ENCODE data around the gene OVOL2. TPM values are rescaled to one million over a fixed set of nuclear protein-coding genes. Genes with fewer than 3 reads are reported as not detected.

Gene OVOL2
- total and polyA plus RNA-seq, 4 experiments from 2014 or later, result not detected

DNA sequence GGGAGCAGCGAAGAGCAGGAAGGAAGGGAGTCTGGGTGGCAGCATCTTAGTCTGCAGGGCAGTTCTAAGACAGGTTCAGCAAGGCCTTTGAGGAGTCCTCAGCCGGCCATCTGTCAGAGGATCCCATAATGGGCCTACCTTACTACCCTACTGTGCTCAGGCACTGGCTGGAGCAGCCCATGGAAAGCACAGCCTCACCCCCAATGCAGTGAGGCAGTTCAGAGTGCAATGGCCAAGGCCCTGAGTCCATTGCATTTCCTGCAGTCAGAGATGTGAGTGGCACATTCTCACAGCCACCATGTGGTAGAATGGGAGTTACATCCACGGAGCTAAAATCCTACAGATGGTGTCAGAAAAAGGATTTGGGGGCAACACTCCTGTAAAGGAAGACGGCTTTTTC is 19.4 kb upstream of the OVOL2 start:
- Histone ChIP-seq H3K27ac (ENCODE audit: low read depth, low read length) (no peak overlapping the region), H3K4me3 (ENCODE audit: low read length in 2 of 2) (no peak overlapping the region), H3K36me3 (ENCODE audit: insufficient read depth, low read length) (no peaks in the 10 kb centered on the region), H3K9me3 (ENCODE audit: control insufficient read depth in 1 of 2, low read length in 2 of 2) (no peaks in the 10 kb centered on the region), H3K4me1 (ENCODE audit: insufficient read depth, low read length) (no peaks in the 10 kb centered on the region), H3K27me3 (ENCODE audit: insufficient read depth, low read length) (no peaks in the 10 kb centered on the region)
- CTCF ChIA-PET (ENCODE audit: partially characterized antibody), result interaction anchor here (1.0 kb wide), 1 partner anchor 9 kb away, joined by 3 read pairs; no protein-coding TSS in a partner anchor
- Mint-ChIP-seq H3K4me1 (no peaks in the 10 kb centered on the region), H3K36me3 (no peaks in the 10 kb centered on the region), H3K9me3 (peaks cover 0 to 5% (median 0%) of the 10 kb centered on the region in 8 donors), H3K27ac (no peak overlapping the region), H3K4me3 (no peak overlapping the region), H3K27me3 (peaks cover 10 to 20% of the 10 kb centered on the region in 2 donors)
- POLR2A ChIA-PET (ENCODE audit: partially characterized antibody), result no interaction called here
- intact Hi-C loops (cut with micrococcal nuclease), result no loop called here
- no peak for DNase-seq

DNA sequence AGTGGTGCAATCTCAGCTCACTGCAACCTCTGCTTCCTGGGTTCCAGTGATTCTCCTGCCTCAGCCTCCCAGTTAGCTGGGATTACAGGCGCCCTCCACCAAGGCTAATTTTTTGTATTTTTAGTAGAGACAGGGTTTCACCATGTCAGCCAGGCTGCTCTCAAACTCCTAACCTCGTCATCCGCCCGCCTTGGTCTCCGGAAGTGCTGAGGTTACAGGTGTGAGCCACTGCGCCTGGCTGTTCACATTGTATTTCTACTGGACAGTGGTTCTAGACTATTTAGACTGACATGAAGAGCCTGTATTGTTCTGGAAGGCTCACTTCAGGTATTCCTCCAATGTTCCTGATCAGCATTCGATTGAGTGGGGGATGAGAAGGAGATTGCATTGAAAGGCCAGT is 14.8 kb upstream of the OVOL2 start:
- Histone ChIP-seq H3K27ac (ENCODE audit: low read depth, low read length) (no peak overlapping the region), H3K9me3 (ENCODE audit: control insufficient read depth in 1 of 2, low read length in 2 of 2) (no peaks in the 10 kb centered on the region), H3K27me3 (ENCODE audit: insufficient read depth, low read length) (no peaks in the 10 kb centered on the region), H3K4me3 (ENCODE audit: low read length in 2 of 2) (no peak overlapping the region), H3K4me1 (ENCODE audit: insufficient read depth, low read length) (no peaks in the 10 kb centered on the region), H3K36me3 (ENCODE audit: insufficient read depth, low read length) (no peaks in the 10 kb centered on the region)
- H3K4me3 Mint-ChIP-seq, result no peak overlapping the region
- H3K9me3 Mint-ChIP-seq, result peaks cover 0 to 5% (median 0%) of the 10 kb centered on the region in 8 donors
- DNase-seq, result no peak
- no peaks in the 10 kb centered on the region for H3K36me3 Mint-ChIP-seq
- no peak overlapping the region for H3K27ac Mint-ChIP-seq
- intact Hi-C loops (cut with micrococcal nuclease), result no loop called here
- POLR2A ChIA-PET (ENCODE audit: partially characterized antibody), result no interaction called here
- peaks cover 10 to 25% of the 10 kb centered on the region in 2 donors for H3K27me3 Mint-ChIP-seq
- H3K4me1 Mint-ChIP-seq, result no peaks in the 10 kb centered on the region
- CTCF ChIA-PET (ENCODE audit: partially characterized antibody), result no interaction called here

DNA sequence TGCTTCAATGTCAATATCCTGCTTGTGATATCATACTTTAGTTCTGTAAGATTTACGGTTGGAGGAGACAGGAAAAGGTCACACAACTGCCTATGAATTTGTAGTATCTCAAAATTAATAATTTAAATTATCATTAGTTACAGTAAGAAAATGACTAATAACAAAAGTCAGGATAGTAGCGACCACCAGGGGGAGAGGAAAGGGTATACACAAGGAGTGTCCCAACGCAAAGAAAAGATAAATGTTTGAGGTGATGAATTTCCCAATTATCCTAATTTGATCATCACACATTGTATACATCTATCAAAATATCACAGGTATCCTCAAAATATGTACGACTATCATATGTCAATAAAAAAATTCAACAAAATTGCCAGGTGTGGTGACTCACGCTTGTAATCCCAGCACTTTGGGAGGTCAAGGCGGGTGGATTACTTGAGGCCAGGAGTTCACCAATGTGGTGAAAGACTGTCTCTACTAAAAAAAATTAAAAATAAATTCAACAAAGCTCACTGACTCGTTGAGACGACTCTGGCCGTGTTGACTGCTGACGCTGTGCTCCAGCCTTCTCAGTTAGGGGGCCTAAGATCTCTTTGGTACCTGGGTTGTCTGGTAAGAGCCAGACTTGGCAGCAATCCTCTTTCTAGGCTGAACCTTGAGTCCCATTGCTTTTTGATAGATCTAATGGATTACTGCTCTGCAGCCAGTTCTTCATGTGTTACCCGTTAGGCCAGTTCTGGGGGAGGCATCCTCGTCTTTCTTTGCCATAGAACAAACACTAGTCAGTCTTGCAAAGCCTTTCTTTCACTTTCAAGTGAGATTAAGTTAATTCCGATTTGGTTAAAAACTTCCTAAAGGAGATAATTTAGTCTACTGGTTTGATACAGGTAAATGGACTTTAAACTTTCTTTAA is 9.0 kb upstream of the OVOL2 start:
- ChIA-PET CTCF (ENCODE audit: partially characterized antibody) (no interaction called here), POLR2A (ENCODE audit: partially characterized antibody) (no interaction called here)
- DNase-seq, result no peak
- no peaks in the 10 kb centered on the region for H3K9me3 Mint-ChIP-seq
- H3K9me3 ChIP-seq (ENCODE audit: control insufficient read depth in 1 of 2, low read length in 2 of 2), result no peaks in the 10 kb centered on the region
- no peaks in the 10 kb centered on the region for H3K4me1 ChIP-seq (ENCODE audit: insufficient read depth, low read length)
- no peak overlapping the region for H3K4me3 Mint-ChIP-seq
- H3K27ac Mint-ChIP-seq, result no peak overlapping the region
- H3K27me3 ChIP-seq (ENCODE audit: insufficient read depth, low read length), result no peaks in the 10 kb centered on the region
- peaks cover 1 to 21% of the 10 kb centered on the region in 2 donors for H3K27me3 Mint-ChIP-seq
- H3K36me3 ChIP-seq (ENCODE audit: insufficient read depth, low read length), result no peaks in the 10 kb centered on the region
- H3K36me3 Mint-ChIP-seq, result no peaks in the 10 kb centered on the region
- no peak overlapping the region for H3K4me3 ChIP-seq (ENCODE audit: low read length in 2 of 2)
- H3K27ac ChIP-seq (ENCODE audit: low read depth, low read length), result no peak overlapping the region
- intact Hi-C loops (cut with micrococcal nuclease), result no loop called here
- no peaks in the 10 kb centered on the region for H3K4me1 Mint-ChIP-seq

DNA sequence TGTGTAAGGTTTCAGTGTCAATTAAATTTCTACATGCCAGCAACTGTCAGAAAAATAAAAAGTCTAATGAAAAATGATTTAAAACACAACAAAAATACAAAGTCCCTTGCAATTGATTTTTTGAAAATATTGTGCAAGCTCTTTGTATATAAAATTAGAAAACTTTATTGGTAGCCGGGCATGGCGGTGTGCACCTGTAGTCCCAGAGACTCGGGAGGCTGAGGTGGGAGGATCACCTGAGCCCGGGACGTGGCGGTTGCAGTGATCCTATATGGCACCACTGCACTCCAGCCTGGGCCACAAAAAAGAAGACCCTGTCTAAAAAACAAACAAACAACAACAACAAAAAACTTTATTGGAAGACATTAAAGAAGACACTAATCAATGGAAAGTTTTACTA is 6.0 kb upstream of the OVOL2 start:
- CTCF ChIA-PET (ENCODE audit: partially characterized antibody), result no interaction called here
- H3K9me3 ChIP-seq (ENCODE audit: control insufficient read depth in 1 of 2, low read length in 2 of 2), result no peaks in the 10 kb centered on the region

DNA sequence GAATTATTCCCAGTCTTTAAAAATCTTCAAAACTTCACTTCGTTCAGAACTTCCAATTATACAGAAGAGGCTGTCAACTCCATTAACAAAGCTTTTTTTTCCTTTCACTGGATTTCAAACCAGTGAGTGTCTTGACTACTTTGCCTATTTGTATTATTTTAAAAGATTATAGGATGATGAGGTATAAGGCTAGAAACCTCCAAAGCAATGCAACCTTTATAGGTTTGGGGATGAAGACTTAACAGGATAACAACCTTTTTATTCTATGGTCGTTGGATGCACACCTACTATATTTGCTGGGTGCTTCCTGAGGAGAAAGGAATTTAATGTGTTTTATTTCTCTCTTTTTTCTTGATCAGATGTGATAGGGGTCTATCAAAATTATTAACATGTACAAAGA is 1.9 kb upstream of the OVOL2 start:
- DNase-seq, result no peak
- no peaks in the 10 kb centered on the region for H3K36me3 ChIP-seq (ENCODE audit: insufficient read depth, low read length)
- Mint-ChIP-seq H3K27me3 (peaks cover 30 to 34% of the 10 kb centered on the region in 2 donors), H3K4me1 (peaks cover 2 to 11% (median 8%) of the 10 kb centered on the region in 4 donors), H3K9me3 (peaks cover 0 to 5% (median 1%) of the 10 kb centered on the region in 8 donors), H3K27ac (no peak overlapping the region), H3K4me3 (peak overlapping the region in 1 of 8 donors; percentile 39), H3K36me3 (no peaks in the 10 kb centered on the region)
- intact Hi-C loops (cut with micrococcal nuclease), result no loop called here
- H3K4me1 ChIP-seq (ENCODE audit: insufficient read depth, low read length), result no peaks in the 10 kb centered on the region
- ChIA-PET CTCF (ENCODE audit: partially characterized antibody) (no interaction called here), POLR2A (ENCODE audit: partially characterized antibody) (no interaction called here)
- peaks cover 26% of the 10 kb centered on the region for H3K27me3 ChIP-seq (ENCODE audit: insufficient read depth, low read length)
- no peak overlapping the region for H3K27ac ChIP-seq (ENCODE audit: low read depth, low read length)
- no peaks in the 10 kb centered on the region for H3K9me3 ChIP-seq (ENCODE audit: control insufficient read depth in 1 of 2, low read length in 2 of 2)
- no peak overlapping the region for H3K4me3 ChIP-seq (ENCODE audit: low read length in 2 of 2)

More for the DNA sequence above, 6.0 kb upstream of the OVOL2 start:
- DNase-seq, result no peak
- intact Hi-C loops (cut with micrococcal nuclease), result no loop called here
- POLR2A ChIA-PET (ENCODE audit: partially characterized antibody), result no interaction called here
- Histone ChIP-seq H3K4me1 (ENCODE audit: insufficient read depth, low read length) (no peaks in the 10 kb centered on the region), H3K36me3 (ENCODE audit: insufficient read depth, low read length) (no peaks in the 10 kb centered on the region), H3K4me3 (ENCODE audit: low read length in 2 of 2) (no peak overlapping the region), H3K27me3 (ENCODE audit: insufficient read depth, low read length) (peaks cover 10% of the 10 kb centered on the region), H3K27ac (ENCODE audit: low read depth, low read length) (no peak overlapping the region)
- Mint-ChIP-seq H3K9me3 (peaks cover 0 to 5% (median 1%) of the 10 kb centered on the region in 8 donors), H3K27ac (no peak overlapping the region), H3K4me3 (no peak overlapping the region), H3K36me3 (no peaks in the 10 kb centered on the region), H3K4me1 (peaks cover 0 to under 1% (median 0%) of the 10 kb centered on the region in 4 donors), H3K27me3 (peaks cover 15 to 28% of the 10 kb centered on the region in 2 donors)

DNA sequence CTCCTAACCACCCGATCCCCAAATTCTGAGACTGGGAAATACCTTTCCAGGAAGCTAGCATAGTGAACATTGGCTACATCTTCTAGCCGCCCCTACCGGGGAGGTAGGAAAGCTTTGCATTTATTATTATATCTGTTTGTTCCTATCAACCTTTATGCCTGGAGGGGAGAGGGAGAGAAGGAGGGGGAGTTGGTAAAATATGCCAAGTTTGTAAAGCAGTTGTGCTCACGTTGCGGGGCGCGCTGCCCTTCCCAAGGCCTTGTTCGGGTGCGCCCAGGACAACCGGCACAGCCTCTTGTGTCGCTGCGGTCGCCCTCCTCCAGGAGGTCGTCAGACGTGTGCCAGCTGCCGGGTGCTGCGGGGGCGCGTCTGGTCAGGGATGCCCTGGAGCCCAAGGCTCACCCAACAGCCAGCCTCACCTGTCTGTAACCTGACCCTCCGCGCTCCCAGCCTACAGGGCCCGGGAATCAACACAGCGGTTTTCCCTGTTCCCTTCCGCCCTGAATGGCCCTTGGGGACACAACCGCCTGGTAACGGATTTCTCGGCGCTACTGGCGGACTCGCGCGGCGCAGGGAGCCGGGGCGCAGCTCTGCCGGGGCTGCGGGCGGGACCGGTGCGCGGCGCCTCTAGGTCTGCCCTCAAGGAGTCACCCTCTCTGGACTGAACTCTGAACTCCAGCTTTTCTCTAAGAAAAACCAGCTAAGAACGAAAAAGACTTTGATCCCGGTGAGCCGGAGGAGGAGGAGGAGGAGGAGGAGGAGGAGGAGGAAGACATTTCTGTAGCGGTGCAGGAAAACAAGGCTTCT is 1.1 kb upstream of the OVOL2 start:
- no peak for DNase-seq
- peaks cover 26% of the 10 kb centered on the region for H3K27me3 ChIP-seq (ENCODE audit: insufficient read depth, low read length)
- Mint-ChIP-seq H3K4me3 (peak overlapping the region in 4 of 8 donors; percentile 15 to 91 (median 42)), H3K36me3 (no peaks in the 10 kb centered on the region), H3K4me1 (peaks cover 2 to 11% (median 8%) of the 10 kb centered on the region in 4 donors), H3K27ac (no peak overlapping the region), H3K27me3 (peaks cover 36 to 38% of the 10 kb centered on the region in 2 donors), H3K9me3 (peaks cover 0 to 5% (median 1%) of the 10 kb centered on the region in 8 donors)
- H3K27ac ChIP-seq (ENCODE audit: low read depth, low read length), result no peak overlapping the region
- H3K4me1 ChIP-seq (ENCODE audit: insufficient read depth, low read length), result no peaks in the 10 kb centered on the region
- ChIA-PET CTCF (ENCODE audit: partially characterized antibody) (no interaction called here), POLR2A (ENCODE audit: partially characterized antibody) (no interaction called here)
- H3K4me3 ChIP-seq (ENCODE audit: low read length in 2 of 2), result no peak overlapping the region
- no peaks in the 10 kb centered on the region for H3K9me3 ChIP-seq (ENCODE audit: control insufficient read depth in 1 of 2, low read length in 2 of 2)
- H3K36me3 ChIP-seq (ENCODE audit: insufficient read depth, low read length), result no peaks in the 10 kb centered on the region
- intact Hi-C loops (cut with micrococcal nuclease), result no loop called here

DNA sequence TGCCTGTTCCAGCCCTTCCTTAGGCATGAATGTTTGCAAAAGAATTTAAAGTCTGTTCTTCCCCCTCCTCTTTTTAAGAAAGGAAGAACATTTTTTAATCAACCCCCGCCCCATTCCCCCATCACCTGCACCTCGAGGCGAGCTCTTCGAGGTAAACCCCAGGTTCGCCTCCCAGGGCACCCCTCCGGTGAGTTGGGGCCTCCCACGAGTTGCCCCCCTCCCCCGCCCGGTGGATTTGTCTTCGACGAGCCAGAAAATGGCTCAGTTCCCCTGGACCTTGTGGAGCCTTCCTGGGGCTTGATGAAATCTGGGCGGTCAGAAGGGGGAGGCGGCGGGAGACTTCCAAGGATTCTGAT is 256 bp upstream of the OVOL2 start:
- Histone ChIP-seq H3K4me1 (ENCODE audit: insufficient read depth, low read length) (no peaks in the 10 kb centered on the region), H3K27me3 (ENCODE audit: insufficient read depth, low read length) (peaks cover 29% of the 10 kb centered on the region), H3K4me3 (ENCODE audit: low read length in 2 of 2) (no peak overlapping the region), H3K36me3 (ENCODE audit: insufficient read depth, low read length) (no peaks in the 10 kb centered on the region), H3K9me3 (ENCODE audit: control insufficient read depth in 1 of 2, low read length in 2 of 2) (no peaks in the 10 kb centered on the region), H3K27ac (ENCODE audit: low read depth, low read length) (no peak overlapping the region)
- ChIA-PET POLR2A (ENCODE audit: partially characterized antibody) (no interaction called here), CTCF (ENCODE audit: partially characterized antibody) (no interaction called here)
- no peak for DNase-seq
- H3K9me3 Mint-ChIP-seq, result peaks cover 0 to 5% (median 1%) of the 10 kb centered on the region in 8 donors
- peaks cover 2 to 11% (median 8%) of the 10 kb centered on the region in 4 donors for H3K4me1 Mint-ChIP-seq
- intact Hi-C loops (cut with micrococcal nuclease), result no loop called here
- no peaks in the 10 kb centered on the region for H3K36me3 Mint-ChIP-seq
- peaks cover 42 to 43% of the 10 kb centered on the region in 2 donors for H3K27me3 Mint-ChIP-seq
- no peak overlapping the region for H3K27ac Mint-ChIP-seq
- peak overlapping the region in 4 of 8 donors; percentile 29 to 64 (median 45) for H3K4me3 Mint-ChIP-seq

Data from CD4-positive, alpha-beta memory T cell (primary cell).